ENCODE results near the gene CNTN6.

Gene CNTN6

GRCh38 chr3:1092771-1093170 is at the start of gene CNTN6:
Gene CNTN6 (plus strand): TSS chr3:1093024. CDS start chr3:1148009, 54,985 bp downstream.
- DNase-seq (ENCODE audit: insufficient read length, low spot score) (no peak), FAIRE-seq (no peak)

DNA sequence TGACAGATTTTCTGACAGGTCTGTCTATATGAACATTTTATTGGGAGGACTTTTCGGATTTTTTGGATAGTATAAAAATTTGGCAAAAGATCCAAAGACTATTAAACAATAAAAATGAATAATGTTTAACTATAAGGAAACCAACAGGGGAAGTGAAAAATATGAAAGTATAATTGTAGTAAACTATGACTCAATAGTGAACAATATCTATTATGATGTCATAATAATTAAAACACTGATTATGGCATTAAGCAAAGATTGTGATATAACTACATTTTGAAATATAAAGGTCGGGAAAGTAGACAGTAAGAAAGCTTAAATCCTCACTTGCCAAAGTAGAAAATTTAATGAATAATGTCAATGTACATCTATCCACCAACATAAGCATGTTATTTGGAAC is 44.3 kb upstream of the CNTN6 start:
- FAIRE-seq (no peak), DNase-seq (ENCODE audit: insufficient read length, low spot score) (no peak)

GRCh38 chr3:1055870-1056269 is 37.0 kb upstream of the CNTN6 start:
- no peak for DNase-seq (ENCODE audit: insufficient read length, low spot score)
- FAIRE-seq = no peak

DNA sequence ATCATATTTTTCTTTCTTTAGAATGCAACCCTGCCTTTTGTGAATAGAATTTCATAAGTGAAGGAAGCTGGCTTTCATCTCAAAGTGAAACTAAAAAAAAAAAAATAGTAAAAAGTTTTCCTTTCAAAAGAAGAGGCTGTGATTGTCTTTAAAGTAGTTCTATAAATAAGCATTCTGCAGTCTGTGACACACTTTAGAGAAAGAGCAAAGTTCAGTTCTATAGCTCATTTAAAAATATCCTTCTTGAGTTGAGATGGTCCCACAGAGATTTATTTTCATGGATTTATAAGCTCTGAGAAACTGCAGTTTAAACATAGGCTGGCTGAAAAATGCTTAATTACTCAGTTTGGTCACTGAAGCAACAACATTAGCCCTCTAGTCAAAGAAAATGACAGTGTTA is 36.1 kb upstream of the CNTN6 start:
- DNase-seq (ENCODE audit: insufficient read length, low spot score) (no peak), FAIRE-seq (no peak)

GRCh38 chr3:1057436-1057835 is 35.4 kb upstream of the CNTN6 start:
- no peak for DNase-seq (ENCODE audit: insufficient read length, low spot score)
- no peak for FAIRE-seq

DNA sequence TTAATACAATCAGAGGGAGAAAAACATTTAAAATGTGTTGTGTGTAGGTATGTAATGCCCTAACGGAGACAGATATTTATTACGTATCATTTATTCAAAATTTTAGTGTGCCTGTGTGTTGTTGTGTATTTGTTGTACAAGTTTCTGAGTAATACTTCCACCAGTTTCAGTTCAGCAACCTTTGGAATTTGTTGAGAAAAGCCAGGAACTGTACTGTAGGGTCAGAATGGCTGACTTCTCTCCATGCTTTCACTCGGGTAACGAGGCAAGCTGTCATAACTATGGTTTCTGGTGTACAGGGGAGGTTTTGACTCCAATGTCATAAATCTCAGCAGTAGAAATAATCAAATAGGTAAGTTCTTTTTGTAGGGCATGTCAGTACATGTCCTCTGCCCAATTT is 23.8 kb upstream of the CNTN6 start:
- DNase-seq (ENCODE audit: insufficient read length, low spot score) = no peak
- no peak for FAIRE-seq

DNA sequence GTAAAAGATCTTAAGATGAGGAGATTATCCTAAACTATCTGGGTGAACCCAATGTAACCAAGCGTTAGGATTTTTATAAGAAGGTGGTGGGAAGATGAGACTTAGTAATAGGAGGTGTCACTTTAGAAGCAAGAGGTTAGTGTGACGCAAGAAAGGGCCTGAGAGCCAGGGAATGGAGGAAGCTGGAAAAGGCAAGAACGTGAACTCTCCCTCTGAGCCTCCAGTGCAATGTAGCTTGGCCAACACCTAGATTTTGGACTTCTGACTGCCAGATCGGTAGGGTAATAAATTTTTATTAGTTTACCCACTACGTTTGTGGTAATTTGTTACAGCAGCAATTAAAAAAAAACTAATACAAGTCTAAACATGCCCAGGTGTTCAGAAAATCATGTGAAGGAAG is 20.8 kb upstream of the CNTN6 start:
- no peak for FAIRE-seq
- no peak for DNase-seq (ENCODE audit: insufficient read length, low spot score)

DNA sequence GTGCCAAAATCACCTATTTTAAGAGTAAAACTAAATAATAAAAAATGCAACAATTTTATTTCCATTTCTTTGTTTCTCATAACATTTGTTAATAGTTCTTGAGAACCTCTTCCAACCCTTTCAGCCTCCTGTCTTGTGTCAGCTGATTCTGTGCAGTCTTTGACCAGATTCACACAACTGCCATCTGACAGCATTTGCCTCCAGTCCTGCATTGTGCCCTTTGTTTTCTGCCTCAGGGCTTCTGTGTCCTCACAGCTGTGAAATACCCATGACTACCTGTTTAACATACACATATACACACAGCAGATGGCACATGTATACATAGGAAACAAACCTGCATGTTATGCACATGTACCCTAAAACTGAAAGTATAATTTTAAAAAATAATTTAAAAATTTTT is 13.2 kb upstream of the CNTN6 start:
- DNase-seq (ENCODE audit: insufficient read length, low spot score) = no peak

GRCh38 chr3:1082108-1082507 is 10.7 kb upstream of the CNTN6 start:
- DNase-seq (ENCODE audit: insufficient read length, low spot score) (peak; percentile 1), FAIRE-seq (no peak)

More for the DNA sequence above, 13.2 kb upstream of the CNTN6 start:
- no peak for FAIRE-seq

- FAIRE-seq = no peak
- DNase-seq (ENCODE audit: insufficient read length, low spot score) = peak; percentile 3
Measured at GRCh38 chr3:1087066-1087560, 5.7 kb upstream of the CNTN6 start.

- FAIRE-seq = no peak
- DNase-seq (ENCODE audit: insufficient read length, low spot score) = no peak
Measured at GRCh38 chr3:1088503-1088902, 4.3 kb upstream of the CNTN6 start.

- DNase-seq (ENCODE audit: insufficient read length, low spot score) (no peak), FAIRE-seq (no peak)
Measured at GRCh38 chr3:1091286-1091685, 1.5 kb upstream of the CNTN6 start.

GRCh38 chr3:1092061-1092460 is 763 bp upstream of the CNTN6 start:
- FAIRE-seq (no peak), DNase-seq (ENCODE audit: insufficient read length, low spot score) (no peak)

DNA sequence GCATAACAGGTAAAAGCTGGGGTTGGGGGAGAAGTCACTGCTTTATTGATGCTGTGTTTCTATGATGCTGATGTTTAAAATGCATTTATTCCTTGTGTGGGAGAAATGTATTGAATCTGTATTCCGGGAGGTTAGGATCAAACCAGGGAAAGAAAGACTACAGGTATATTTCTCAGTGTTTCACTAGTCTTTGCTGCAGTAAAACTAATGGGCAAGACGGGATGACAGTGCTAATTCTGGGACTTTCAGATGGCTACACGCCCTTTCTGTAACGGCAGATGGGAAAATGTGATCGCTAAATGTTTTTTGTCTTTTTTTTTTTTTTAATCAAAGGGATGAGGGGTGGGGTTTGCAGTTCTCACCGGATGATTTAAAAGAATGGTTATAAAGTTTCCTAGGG is 393 bp downstream of the CNTN6 start:
- FAIRE-seq = no peak
- DNase-seq (ENCODE audit: insufficient read length, low spot score) = no peak

DNA sequence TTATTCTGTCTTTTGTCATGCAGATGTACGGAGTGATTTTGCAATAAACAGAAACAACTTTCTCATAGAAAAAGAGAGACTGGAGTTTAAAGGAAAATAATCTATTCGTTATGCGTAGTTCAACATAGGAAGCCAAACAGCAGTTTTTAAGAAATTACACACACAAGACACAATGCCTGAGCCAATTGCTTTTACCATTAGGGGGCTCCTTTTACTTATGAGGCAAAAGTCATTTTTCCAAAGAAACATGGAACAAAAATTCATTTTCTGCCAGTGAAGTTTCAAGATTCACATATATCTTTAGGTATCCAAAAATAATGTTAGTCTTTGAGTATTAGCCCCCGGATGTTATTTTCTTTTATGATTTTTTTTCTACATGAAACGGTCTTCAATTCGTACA is 10.7 kb downstream of the CNTN6 start:
- FAIRE-seq (no peak), DNase-seq (ENCODE audit: insufficient read length, low spot score) (no peak)

DNA sequence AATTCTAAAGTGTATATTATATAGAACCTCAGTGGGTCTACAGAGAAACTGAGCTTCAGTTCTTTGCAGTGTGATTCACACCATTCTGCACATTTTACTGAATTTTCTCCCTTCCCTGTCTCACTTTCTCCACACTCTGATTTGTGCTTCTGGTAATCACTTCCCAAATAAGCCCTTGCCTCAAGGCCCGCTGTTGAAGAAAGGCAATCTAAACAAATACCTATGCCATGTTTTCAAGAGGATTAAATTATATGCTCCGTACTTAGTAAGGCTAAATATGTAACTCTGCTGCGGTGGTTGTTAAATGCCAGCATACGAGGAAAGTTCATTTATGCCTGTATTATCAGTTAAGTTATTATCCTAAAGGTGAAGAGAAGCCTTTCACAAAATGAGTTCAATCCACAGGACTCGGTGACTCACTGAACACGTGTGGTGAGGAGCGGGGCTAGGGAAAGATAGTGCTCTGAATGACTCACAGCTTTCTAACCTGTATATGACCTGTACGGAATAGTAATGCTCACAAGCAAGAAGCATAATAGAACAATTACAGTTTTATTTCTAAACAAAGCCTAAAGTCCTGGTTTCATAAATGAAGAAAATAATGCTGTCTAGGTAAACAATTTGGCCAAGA is 25.1 kb downstream of the CNTN6 start:
- DNase-seq (ENCODE audit: insufficient read length, low spot score) (no peak), FAIRE-seq (no peak)

DNA sequence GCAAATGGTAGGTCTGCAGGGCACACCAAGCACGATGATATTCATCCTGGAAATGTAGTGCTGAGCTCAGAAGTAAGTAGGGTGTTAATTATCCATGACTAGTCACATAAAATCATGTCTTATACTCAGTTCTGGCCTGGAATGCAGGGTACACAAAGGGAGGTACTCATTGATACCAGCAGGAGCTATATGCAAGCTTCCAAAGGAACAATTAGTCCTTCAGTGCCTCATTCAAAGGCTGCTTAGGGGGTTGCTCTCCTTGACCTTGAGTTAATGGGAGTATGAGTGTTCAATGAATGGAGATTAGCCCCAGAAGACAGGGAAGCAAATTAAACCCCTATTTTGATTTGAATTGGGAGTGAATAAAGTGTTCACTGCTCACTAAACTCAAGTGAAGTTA is 38.3 kb downstream of the CNTN6 start:
- DNase-seq (ENCODE audit: insufficient read length, low spot score) = no peak
- no peak for FAIRE-seq

DNA sequence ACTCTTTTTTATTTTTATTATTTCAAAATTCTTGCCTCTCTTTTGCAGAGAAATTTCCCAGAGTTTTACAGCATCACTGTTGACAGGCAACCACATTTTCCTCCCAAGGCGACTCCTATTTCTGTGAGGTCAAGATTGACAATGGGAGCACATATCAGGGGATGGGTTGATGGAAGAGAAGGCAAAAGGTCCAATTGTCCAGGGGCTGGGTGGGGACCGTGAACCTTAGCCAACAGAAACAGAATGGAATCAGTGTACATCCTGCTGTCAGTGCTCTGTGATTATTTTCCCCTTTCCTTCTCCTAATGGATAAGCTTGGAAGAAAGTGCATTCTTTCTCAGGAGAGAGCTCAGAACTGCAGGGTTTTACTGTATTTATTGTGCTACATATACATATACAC is 42.4 kb downstream of the CNTN6 start:
- FAIRE-seq = no peak
- no peak for DNase-seq (ENCODE audit: insufficient read length, low spot score)

DNA sequence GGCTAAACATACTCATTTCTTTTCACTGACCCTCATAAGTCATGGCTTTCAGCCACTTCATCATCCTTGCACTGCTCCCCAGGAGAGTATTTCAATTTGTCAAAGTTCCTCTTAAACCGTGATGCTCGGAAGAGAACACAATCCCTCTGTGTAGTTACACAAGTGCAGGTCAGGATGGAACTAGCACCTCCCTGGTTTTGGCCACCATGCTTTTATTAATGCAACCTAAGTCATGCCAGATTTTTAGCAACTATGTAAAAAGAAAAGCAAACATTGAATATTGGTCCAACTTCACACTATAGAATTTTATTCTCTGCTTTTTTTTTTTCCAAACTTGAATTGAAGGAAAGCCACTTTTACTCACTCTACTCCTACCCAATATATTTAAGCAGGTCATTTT is 45.2 kb downstream of the CNTN6 start:
- DNase-seq (ENCODE audit: insufficient read length, low spot score) (no peak), FAIRE-seq (no peak)

DNA sequence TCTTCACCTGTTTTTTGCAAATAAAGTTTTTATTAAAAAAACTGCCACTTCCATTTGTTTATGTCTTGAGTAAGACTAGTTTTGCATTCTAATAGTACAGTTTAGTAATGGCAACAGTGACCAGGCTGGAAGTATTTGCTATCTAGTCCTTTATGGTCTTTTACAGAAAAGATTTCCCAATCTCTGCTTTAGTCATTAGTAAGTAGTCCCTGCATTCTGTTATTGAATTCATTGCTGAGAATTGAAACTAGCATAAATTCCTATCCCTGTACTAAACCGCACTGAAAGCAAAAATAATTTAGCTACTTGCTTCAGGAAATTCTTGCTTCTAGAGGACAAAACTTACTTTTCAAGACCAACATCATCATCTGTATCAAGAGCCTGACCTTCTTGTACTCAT is 46.2 kb downstream of the CNTN6 start:
- FAIRE-seq = no peak
- no peak for DNase-seq (ENCODE audit: insufficient read length, low spot score)

- DNase-seq (ENCODE audit: insufficient read length, low spot score) (no peak), FAIRE-seq (no peak)
Measured at GRCh38 chr3:1147326-1147725, 54.5 kb downstream of the CNTN6 start.

DNA sequence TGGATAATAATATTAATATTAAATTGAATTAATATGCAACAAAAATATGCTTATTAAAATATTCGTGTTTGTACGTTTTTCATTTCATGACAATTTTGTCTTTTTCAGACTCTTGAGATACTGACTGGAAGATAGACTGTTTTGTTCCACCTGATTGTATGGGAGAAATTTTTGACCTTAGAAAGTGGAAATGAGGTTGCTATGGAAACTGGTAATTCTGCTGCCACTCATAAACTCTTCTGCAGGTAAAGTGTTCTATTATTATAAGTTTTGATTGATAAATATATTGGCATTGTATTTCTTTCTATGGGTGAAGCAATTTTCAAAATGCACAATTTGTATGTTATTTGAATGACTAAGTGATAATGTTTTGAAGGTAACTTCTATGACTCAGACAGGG is 55.0 kb downstream of the CNTN6 start:
- FAIRE-seq = no peak
- no peak for DNase-seq (ENCODE audit: insufficient read length, low spot score)

DNA sequence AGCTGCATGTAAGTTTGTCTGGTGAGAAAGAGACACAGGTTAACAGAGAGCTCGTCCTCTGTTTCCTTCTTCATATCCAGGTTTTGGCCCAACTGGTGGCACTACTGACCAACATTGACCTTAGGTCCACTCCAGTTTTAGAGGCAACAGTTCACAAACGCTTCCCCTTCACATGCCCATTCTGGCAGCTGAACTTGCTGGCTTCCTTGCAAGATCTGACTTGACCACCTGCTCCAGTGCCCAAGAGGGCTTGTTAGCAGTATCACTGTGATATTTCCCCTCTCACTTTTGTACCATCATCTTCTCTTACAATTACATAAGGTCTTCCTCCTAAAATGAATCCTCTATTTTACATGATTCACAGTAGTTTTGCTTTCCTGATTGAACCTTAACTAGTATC is 71.3 kb downstream of the CNTN6 start:
- DNase-seq (ENCODE audit: insufficient read length, low spot score) = no peak
- FAIRE-seq = no peak
